COLO668 (cell line): ENCODE results near the gene TFAP2E.
"Not testable (repeated sequence)": the region's sequence is repeated elsewhere in the genome, so short reads cannot be mapped to it uniquely, and the experiment has no call there.

ENCODE experiments used
- DNase-seq: peaks from one replicate; lab custom pipeline; 2025; ENCODE audit not compliant: unreplicated experiment; lab: John Stamatoyannopoulos, UW

The TFAP2E gene

GRCh38 chr1:35571263-35571662 lies 1.9 kb upstream of the TFAP2E start:
- DNase-seq = no peak

- DNase-seq = no peak
Observed at GRCh38 chr1:35572296-35572695, 818 bp upstream of the TFAP2E start.

GRCh38 chr1:35574125-35574654 lies 1.1 kb downstream of the TFAP2E start:
- no peak for DNase-seq

GRCh38 chr1:35574655-35575415 lies 1.7 kb downstream of the TFAP2E start:
- DNase-seq = no peak

- DNase-seq = no peak
Observed at GRCh38 chr1:35575416-35575958, 2.4 kb downstream of the TFAP2E start.

- no peak for DNase-seq
Observed at GRCh38 chr1:35576061-35576765, 3.1 kb downstream of the TFAP2E start.

GRCh38 chr1:35576766-35577070 lies 3.6 kb downstream of the TFAP2E start:
- not testable (repeated sequence) for DNase-seq

GRCh38 chr1:35577071-35577998 lies 4.2 kb downstream of the TFAP2E start:
- no peak for DNase-seq

- no peak for DNase-seq
Observed at GRCh38 chr1:35580949-35581388, 7.9 kb downstream of the TFAP2E start.

- DNase-seq = not testable (repeated sequence)
Observed at GRCh38 chr1:35581621-35582020, 8.5 kb downstream of the TFAP2E start.

- DNase-seq = no peak
Observed at GRCh38 chr1:35585281-35585680, 12.2 kb downstream of the TFAP2E start.

GRCh38 chr1:35585805-35586204 lies 12.7 kb downstream of the TFAP2E start:
- not testable (repeated sequence) for DNase-seq

- no peak for DNase-seq
Observed at GRCh38 chr1:35586808-35587207, 13.7 kb downstream of the TFAP2E start.

GRCh38 chr1:35587736-35588135 lies 14.6 kb downstream of the TFAP2E start:
- DNase-seq = no peak

- DNase-seq = no peak
Observed at GRCh38 chr1:35588197-35588910, 15.2 kb downstream of the TFAP2E start.

- no peak for DNase-seq
Observed at GRCh38 chr1:35589516-35590427, 16.7 kb downstream of the TFAP2E start.

GRCh38 chr1:35590476-35591040 lies 17.4 kb downstream of the TFAP2E start:
- DNase-seq = no peak

- no peak for DNase-seq
Observed at GRCh38 chr1:35591211-35591610, 18.1 kb downstream of the TFAP2E start.
